Neural cell (in vitro differentiated cells): Measurements from ENCODE around the gene ACTR1B. TPM values are rescaled to one million over a fixed set of nuclear protein-coding genes. Genes with fewer than 3 reads are reported as not detected.
"Not testable (repeated sequence)": the region's sequence is repeated elsewhere in the genome, so short reads cannot be mapped to it uniquely, and the experiment has no call there.

Source experiments
- H2AFZ ChIP-seq: fragments of 200-600, 300-800 bp; sonication (generic), shearing (Covaris generic); 2 replicates; pipeline ENCODE4 v1.6.0; 2014; ENCODE audit warnings: low read depth, mild to moderate bottlenecking, antibody characterized with exemption, low read length, moderate library complexity
- H3F3A ChIP-seq: fragments of 200-600 bp; shearing (Covaris generic); 2 replicates; pipeline ENCODE4 v1.6.1; 2016; ENCODE audit warnings: mild to moderate bottlenecking, moderate library complexity, mixed read lengths, antibody characterized with exemption, low read length; ENCODE audit not compliant: insufficient read depth, poor library complexity, severe bottlenecking
- H3K27ac ChIP-seq: fragments of 200-600, 300-800 bp; sonication (generic), shearing (Covaris generic); 2 replicates; pipeline ENCODE4 v1.5.1; 2014; ENCODE audit warnings: mild to moderate bottlenecking, low read length, moderate library complexity
- H3K27me3 ChIP-seq: fragments of 300-800, 200-600 bp; sonication (generic), shearing (Covaris generic); 2 replicates; pipeline ENCODE4 v1.6.0; 2014; ENCODE audit warnings: mild to moderate bottlenecking, low read depth, low read length, moderate library complexity; ENCODE audit not compliant: insufficient read depth
- H3K36me3 ChIP-seq: fragments of 300-800, 200-600 bp; sonication (generic), shearing (Covaris generic); 2 replicates; pipeline ENCODE4 v1.5.1; 2014; ENCODE audit warnings: mild to moderate bottlenecking, antibody characterized with exemption, low read length, moderate library complexity; ENCODE audit not compliant: insufficient read depth
- H3K4me2 ChIP-seq: fragments of 300-800, 200-600 bp; sonication (generic), shearing (Covaris generic); 2 replicates; pipeline ENCODE4 v1.6.0; 2014; ENCODE audit warnings: mild to moderate bottlenecking, low read length
- H3K4me3 ChIP-seq: fragments of 300-800, 200-600 bp; sonication (generic), shearing (Covaris generic); 2 replicates; pipeline ENCODE4 v1.5.1; 2014; ENCODE audit warnings: mild to moderate bottlenecking, low read length, moderate library complexity
- H3K79me2 ChIP-seq: fragments of 200-600 bp; shearing (Covaris generic); replicated peaks from 2 replicates; pipeline ENCODE4 v1.6.0; 2014; ENCODE audit warnings: mild to moderate bottlenecking, low read length, moderate library complexity; ENCODE audit not compliant: insufficient read depth
- H3K9ac ChIP-seq: fragments of 300-800, 200-600 bp; sonication (generic), shearing (Covaris generic); 2 replicates; pipeline ENCODE4 v1.6.1; 2016; ENCODE audit warnings: mild to moderate bottlenecking, low read length, mixed read lengths
- H3K9me2 ChIP-seq: fragments of 200-600 bp; shearing (Covaris generic); 2 replicates; pipeline ENCODE4 v1.6.1; 2016; ENCODE audit warnings: mild to moderate bottlenecking, low read length, mixed read lengths; ENCODE audit not compliant: insufficient read depth
- H3K9me3 ChIP-seq: fragments of 200-600, 300-800 bp; sonication (generic), shearing (Covaris generic); 2 replicates; pipeline ENCODE4 v1.6.1; 2016; ENCODE audit warnings: mild to moderate bottlenecking, mixed run types, low read length, moderate library complexity, mixed read lengths
- H4K20me1 ChIP-seq: fragments of 200-600 bp; shearing (Covaris generic); 2 replicates; pipeline ENCODE4 v1.6.1; 2016; ENCODE audit warnings: mild to moderate bottlenecking, mixed run types; ENCODE audit not compliant: insufficient read depth
- polyA plus RNA-seq: library from polyadenylated mRNA; depleted of rRNA; stranded (reverse); fragments of >200 nt; gene quantifications from 2 replicates; pipeline ENCODE4 v1.2.3, GENCODE V29; 2014
- small RNA-seq, 3 experiments: library from RNA; depleted of rRNA; stranded (forward); fragments of <200 nt; gene quantifications; one replicate each; pipeline ENCODE3, GENCODE V24; 2012

ACTR1B gene
- polyA plus RNA-seq, 1 donor from 2014 or later: 138 TPM

DNA sequence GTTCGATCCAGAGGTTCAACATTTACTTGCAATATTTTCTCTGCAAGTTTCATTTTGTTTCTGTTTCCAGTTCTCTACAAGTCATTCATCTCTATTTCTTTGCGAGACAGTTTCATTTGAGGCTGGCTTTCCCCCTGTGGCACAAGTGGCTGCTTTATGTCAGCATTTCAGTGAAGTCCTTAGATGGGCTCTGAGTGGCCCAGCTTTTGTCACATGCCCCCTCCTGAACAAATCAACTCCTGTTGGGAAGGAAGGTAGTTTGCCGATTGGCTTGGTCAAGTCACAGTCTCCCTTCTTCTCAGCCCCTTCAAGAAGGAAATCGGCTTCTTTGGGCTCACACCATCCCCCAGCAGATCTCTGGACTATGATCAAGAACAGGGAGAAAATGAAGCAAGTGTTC is 55.1 kb downstream of the ACTR1B start:
- not testable (repeated sequence) for H3F3A ChIP-seq, H3K9ac ChIP-seq, H3K4me2 ChIP-seq, H3K79me2 ChIP-seq, H2AFZ ChIP-seq, H4K20me1 ChIP-seq, H3K4me3 ChIP-seq, H3K9me2 ChIP-seq, H3K27ac ChIP-seq, H3K9me3 ChIP-seq, H3K27me3 ChIP-seq, H3K36me3 ChIP-seq

Small RNAs within 50 kb of the gene (small RNA-seq; reads per million reads assigned to genes)
- 0.10 to 0.41 (median 0.16) reads per million in 3 experiments for gene RNU4-8P

Other genes with a start within 250 kb of the ACTR1B start
- gene ANKRD36B, start 74.2 kb downstream of the ACTR1B start, polyA plus RNA-seq: 63.5 and 166 TPM in 2 replicates
- gene COX5B, start 18.0 kb downstream of the ACTR1B start, polyA plus RNA-seq: 616 and 636 TPM in 2 replicates
- 10.7 and 13.3 TPM in 2 replicates for gene C2orf92, start 5.7 kb upstream of the ACTR1B start, polyA plus RNA-seq
- 0.59 TPM in 1 of 2 replicates, not detected in the other for gene ZAP70, start 49.5 kb upstream of the ACTR1B start, polyA plus RNA-seq